Bronchial epithelial cell (primary cell): Measurements from ENCODE around the gene FLCN. TPM values are rescaled to one million over a fixed set of nuclear protein-coding genes. Genes with fewer than 3 reads are reported as not detected.

Experiments
- DNase-seq: peaks from one replicate; pipeline ENCODE4 v3.0.0-alpha.2; 2010; ENCODE audit warnings: low read depth
- FAIRE-seq: peaks from 2 replicates; lab custom pipeline; 2011; peaks lifted over from hg19 to GRCh38; lab: Jason Lieb, UNC
- H3K27me3 ChIP-seq: 2 replicates; pipeline ENCODE4 v1.5.1; 2011; ENCODE audit warnings: low read length; ENCODE audit not compliant: control insufficient read depth, insufficient read depth
- H3K36me3 ChIP-seq: 2 replicates; pipeline ENCODE4 v1.5.1; 2011; ENCODE audit warnings: low read length; ENCODE audit not compliant: control insufficient read depth, insufficient read depth
- H3K4me3 ChIP-seq: 2 replicates; pipeline ENCODE4 v1.5.1; 2011; ENCODE audit warnings: mild to moderate bottlenecking, low read depth, low read length, control low read depth
- total RNA-seq: library from RNA; depleted of rRNA; stranded (reverse); fragments of >200 nt; gene quantifications from 2 replicates; pipeline ENCODE4 v1.2.1, GENCODE V29; 2014
- TF ChIP-seq, protein P1 (sequence below): IDR thresholded peaks from 2 replicates; pipeline ENCODE4 v1.5.1; 2011; ENCODE audit warnings: mild to moderate bottlenecking, moderate library complexity, low read length, control low read depth, inconsistent platforms; ENCODE audit not compliant: insufficient read depth, severe bottlenecking

FLCN gene
- total RNA-seq, 1 donor from 2014 or later, result 51.1 TPM

- Histone ChIP-seq H3K27me3 (no peaks in the 10 kb centered on the region), H3K4me3 (no peak overlapping the region), H3K36me3 (peaks cover 16% of the 10 kb centered on the region)
- TF ChIP-seq, protein P1, sequence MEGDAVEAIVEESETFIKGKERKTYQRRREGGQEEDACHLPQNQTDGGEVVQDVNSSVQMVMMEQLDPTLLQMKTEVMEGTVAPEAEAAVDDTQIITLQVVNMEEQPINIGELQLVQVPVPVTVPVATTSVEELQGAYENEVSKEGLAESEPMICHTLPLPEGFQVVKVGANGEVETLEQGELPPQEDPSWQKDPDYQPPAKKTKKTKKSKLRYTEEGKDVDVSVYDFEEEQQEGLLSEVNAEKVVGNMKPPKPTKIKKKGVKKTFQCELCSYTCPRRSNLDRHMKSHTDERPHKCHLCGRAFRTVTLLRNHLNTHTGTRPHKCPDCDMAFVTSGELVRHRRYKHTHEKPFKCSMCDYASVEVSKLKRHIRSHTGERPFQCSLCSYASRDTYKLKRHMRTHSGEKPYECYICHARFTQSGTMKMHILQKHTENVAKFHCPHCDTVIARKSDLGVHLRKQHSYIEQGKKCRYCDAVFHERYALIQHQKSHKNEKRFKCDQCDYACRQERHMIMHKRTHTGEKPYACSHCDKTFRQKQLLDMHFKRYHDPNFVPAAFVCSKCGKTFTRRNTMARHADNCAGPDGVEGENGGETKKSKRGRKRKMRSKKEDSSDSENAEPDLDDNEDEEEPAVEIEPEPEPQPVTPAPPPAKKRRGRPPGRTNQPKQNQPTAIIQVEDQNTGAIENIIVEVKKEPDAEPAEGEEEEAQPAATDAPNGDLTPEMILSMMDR, result no peak
- peak; percentile 3 for DNase-seq
- no peak for FAIRE-seq
These were observed 17.1 kb upstream of the FLCN start for GRCh38 chr17:17254036-17254435.

GRCh38 chr17:17253406-17253805 lies 16.4 kb upstream of the FLCN start:
- H3K36me3 ChIP-seq, result peaks cover 15% of the 10 kb centered on the region
- H3K4me3 ChIP-seq, result no peak overlapping the region
- no peaks in the 10 kb centered on the region for H3K27me3 ChIP-seq
- TF ChIP-seq, protein P1, result no peak
- FAIRE-seq (peak; percentile 85), DNase-seq (no peak)

- FAIRE-seq, result peak; percentile 40
These were observed 15.2 kb upstream of the FLCN start for GRCh38 chr17:17252149-17252661.

DNA sequence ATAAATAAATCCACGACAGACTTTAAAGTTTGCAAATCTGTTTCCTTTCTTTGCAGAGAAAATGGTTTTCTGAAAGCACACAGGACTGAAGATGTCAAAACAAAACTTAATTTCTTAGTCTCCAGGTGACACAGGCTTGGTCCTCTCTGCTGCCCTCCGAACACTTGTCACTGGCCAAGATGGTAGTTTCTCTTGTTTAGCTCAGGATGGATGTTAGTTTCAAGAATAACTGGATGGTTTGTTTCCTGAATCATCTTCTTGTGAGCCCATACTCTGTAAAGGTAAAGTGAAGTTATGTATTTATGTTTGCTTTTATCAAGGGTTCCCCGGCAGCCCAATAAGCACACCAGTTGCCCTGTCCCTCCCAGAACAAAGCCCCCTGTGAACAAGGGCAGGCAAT lies 9.9 kb upstream of the FLCN start:
- TF ChIP-seq, protein P1, result no peak
- DNase-seq, result no peak
- no peak for FAIRE-seq
- H3K4me3 ChIP-seq, result no peak overlapping the region
- peaks cover 5% of the 10 kb centered on the region for H3K36me3 ChIP-seq
- no peaks in the 10 kb centered on the region for H3K27me3 ChIP-seq

More at GRCh38 chr17:17252149-17252661, 15.2 kb upstream of the FLCN start:
- Histone ChIP-seq H3K36me3 (peaks cover 14% of the 10 kb centered on the region), H3K4me3 (no peak overlapping the region), H3K27me3 (no peaks in the 10 kb centered on the region)
- no peak for DNase-seq
- TF ChIP-seq, protein P1, result no peak

DNA sequence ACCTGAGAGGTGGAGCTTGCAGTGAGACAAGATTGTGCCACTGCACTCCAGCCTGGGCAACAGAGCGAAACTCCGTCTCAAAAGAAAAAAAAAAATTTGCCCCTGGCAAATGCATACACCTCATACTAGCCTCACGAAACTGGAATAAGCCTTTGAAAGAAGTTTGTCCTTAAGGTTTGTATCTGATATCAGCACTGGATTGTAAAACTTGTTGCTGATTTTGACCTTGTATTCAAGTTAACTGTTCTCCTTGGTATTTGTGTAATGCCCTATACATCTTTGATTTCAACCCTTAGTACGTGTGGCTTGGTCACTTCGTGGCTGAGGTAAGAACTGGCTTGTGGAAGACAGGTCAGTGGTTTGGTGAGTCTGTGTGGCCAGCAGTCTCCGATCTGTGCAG lies 6.2 kb upstream of the FLCN start:
- DNase-seq (no peak), FAIRE-seq (no peak)
- Histone ChIP-seq H3K36me3 (peaks cover 3% of the 10 kb centered on the region), H3K27me3 (no peaks in the 10 kb centered on the region), H3K4me3 (no peak overlapping the region)
- TF ChIP-seq, protein P1, result no peak

DNA sequence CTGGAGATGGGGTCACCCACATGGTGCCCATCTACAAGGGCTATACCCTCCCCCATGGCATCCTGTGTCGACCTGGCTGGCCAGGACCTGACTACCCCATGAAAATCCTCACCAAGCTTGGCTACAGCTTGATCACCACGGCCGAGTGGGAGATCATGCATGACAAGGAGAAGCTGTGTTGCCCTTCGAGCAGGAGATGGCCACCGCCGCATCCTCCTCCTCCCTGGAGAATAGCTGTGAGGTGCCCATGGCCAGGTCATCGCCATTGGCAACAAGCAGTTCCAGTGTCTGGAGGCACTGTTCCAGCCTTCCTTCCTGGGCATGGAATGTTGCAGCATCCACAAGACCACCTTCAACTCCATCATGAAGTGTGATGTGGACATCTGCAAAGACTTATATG lies 5.3 kb upstream of the FLCN start:
- H3K36me3 ChIP-seq, result peaks cover 2% of the 10 kb centered on the region
- H3K27me3 ChIP-seq, result no peaks in the 10 kb centered on the region
- no peak for FAIRE-seq
- TF ChIP-seq, protein P1, result no peak
- DNase-seq, result no peak
- no peak overlapping the region for H3K4me3 ChIP-seq
